Measurements from ENCODE around the gene LGI4.
A peak's percentile ranks its signal among the peaks of the same experiment; 100 is the strongest.

Gene LGI4

GRCh38 chr19:35123573-35123972 is 11.3 kb downstream of the LGI4 start:
- DNase-seq (ENCODE audit: low spot score), result no peak

GRCh38 chr19:35122687-35123551 is 11.9 kb downstream of the LGI4 start:
- no peak for DNase-seq (ENCODE audit: low spot score)

GRCh38 chr19:35120898-35121297 is 14.0 kb downstream of the LGI4 start:
- DNase-seq (ENCODE audit: low spot score), result no peak

GRCh38 chr19:35120492-35120891 is 14.4 kb downstream of the LGI4 start:
- DNase-seq (ENCODE audit: low spot score), result no peak

- no peak for DNase-seq (ENCODE audit: low spot score)
Measured at GRCh38 chr19:35119578-35120155, 15.2 kb downstream of the LGI4 start.

GRCh38 chr19:35119091-35119490 is 15.8 kb downstream of the LGI4 start:
- DNase-seq (ENCODE audit: low spot score), result no peak

- DNase-seq (ENCODE audit: low spot score), result no peak
Measured at GRCh38 chr19:35118268-35119020, 16.4 kb downstream of the LGI4 start.

- DNase-seq (ENCODE audit: low spot score), result no peak
Measured at GRCh38 chr19:35117799-35118198, 17.1 kb downstream of the LGI4 start.

GRCh38 chr19:35117116-35117515 is 17.7 kb downstream of the LGI4 start:
- no peak for DNase-seq (ENCODE audit: low spot score)

- DNase-seq (ENCODE audit: low spot score), result no peak
Measured at GRCh38 chr19:35116072-35116801, 18.6 kb downstream of the LGI4 start.

GRCh38 chr19:35115177-35115951 is 19.5 kb downstream of the LGI4 start, which contains the start of gene FXYD3:
Gene FXYD3, plus strand, starts transcription at chr19:35115823. Its CDS starts 3,554 bp downstream, at chr19:35119377.
- DNase-seq (ENCODE audit: low spot score), result peak; percentile 96

- DNase-seq (ENCODE audit: low spot score), result peak; percentile 87
Measured at GRCh38 chr19:35114353-35115176, 20.3 kb downstream of the LGI4 start.

- no peak for DNase-seq (ENCODE audit: low spot score)
Measured at GRCh38 chr19:35112995-35113688, 21.7 kb downstream of the LGI4 start.

GRCh38 chr19:35110974-35111373 is 23.9 kb downstream of the LGI4 start:
- DNase-seq (ENCODE audit: low spot score), result no peak

- peak; percentile 76 for DNase-seq (ENCODE audit: low spot score)
Measured at GRCh38 chr19:35109395-35110112, 25.3 kb downstream of the LGI4 start.

GRCh38 chr19:35108730-35109129 is 26.1 kb downstream of the LGI4 start:
- no peak for DNase-seq (ENCODE audit: low spot score)

GRCh38 chr19:35107545-35107944 is 27.3 kb downstream of the LGI4 start:
- DNase-seq (ENCODE audit: low spot score), result peak; percentile 97

- no peak for DNase-seq (ENCODE audit: low spot score)
Measured at GRCh38 chr19:35106898-35107541, 27.8 kb downstream of the LGI4 start.

GRCh38 chr19:35106291-35106583 is 28.6 kb downstream of the LGI4 start:
- peak; percentile 92 for DNase-seq (ENCODE audit: low spot score)

Measured in globus pallidus (tissue), 1 donor.